HEK293 (cell line): ENCODE data around the gene MAGEC1.

Experiments
- GLIS2 ChIP-seq: fragments of 450-650 bp; formaldehyde crosslinking; IDR thresholded peaks from 2 replicates; pipeline ENCODE4 v1.5.1; 2016; ENCODE audit warnings: missing biosample characterization, missing genetic modification characterization
- HOXA7 ChIP-seq: sonication (generic); formaldehyde crosslinking; IDR thresholded peaks from 2 replicates; pipeline ENCODE4 v1.8.1; 2022; ENCODE audit warnings: missing genetic modification reagents, borderline replicate concordance
- MEIS1 ChIP-seq: sonication (generic); formaldehyde crosslinking; IDR thresholded peaks from 2 replicates; pipeline ENCODE4 v1.8.1; 2022; ENCODE audit warnings: missing genetic modification reagents, mild to moderate bottlenecking, borderline replicate concordance
- TCF7L2 ChIP-seq: IDR thresholded peaks from 2 replicates; pipeline ENCODE4 v1.6.1; 2011; ENCODE audit warnings: low read depth, mild to moderate bottlenecking, inconsistent platforms, low read length, moderate library complexity, borderline replicate concordance
- ZBTB17 ChIP-seq: fragments of 450-650 bp; formaldehyde crosslinking; IDR thresholded peaks from 2 replicates; pipeline ENCODE4 v1.5.1; 2016; ENCODE audit warnings: missing biosample characterization, missing genetic modification characterization
- ZNF274 ChIP-seq, 2 experiments: fragments of 200-500 bp in 1 of 2; fragments of 450-650 bp in 1 of 2; sonication (Bioruptor generic) in 1 of 2; formaldehyde crosslinking in 1 of 2; IDR thresholded peaks; 2 replicates each; pipeline versions ENCODE4 v1.5.1 to v1.6.1; 2014 to 2016; ENCODE audit warnings: borderline replicate concordance in 1 of 2, inconsistent platforms in 1 of 2, low read length in 1 of 2, missing biosample characterization in 1 of 2, missing genetic modification characterization in 1 of 2
- ZNF510 ChIP-seq: fragments of 450-650 bp; formaldehyde crosslinking; IDR thresholded peaks from 2 replicates; pipeline ENCODE4 v1.5.1; 2018; ENCODE audit warnings: mild to moderate bottlenecking, missing genetic modification characterization, missing biosample characterization; ENCODE audit not compliant: insufficient replicate concordance
- ZNF514 ChIP-seq: fragments of 450-650 bp; formaldehyde crosslinking; IDR thresholded peaks from 2 replicates; pipeline ENCODE4 v1.5.1; 2016; ENCODE audit warnings: missing biosample characterization, missing genetic modification characterization
- ZNF747 ChIP-seq: fragments of 450-650 bp; formaldehyde crosslinking; IDR thresholded peaks from 2 replicates; pipeline ENCODE4 v1.5.1; 2016; ENCODE audit warnings: missing biosample characterization, missing genetic modification characterization
- TF ChIP-seq, protein P1 (sequence below): fragments of 450-650 bp; formaldehyde crosslinking; IDR thresholded peaks from 2 replicates; pipeline ENCODE4 v1.5.1; 2016; ENCODE audit warnings: missing biosample characterization, missing genetic modification characterization, low read depth
- TF ChIP-seq, protein P2 (sequence below): fragments of 450-650 bp; formaldehyde crosslinking; IDR thresholded peaks from 2 replicates; pipeline ENCODE4 v1.5.1; 2016; ENCODE audit warnings: missing biosample characterization, missing genetic modification characterization
- TF ChIP-seq, protein P3 (sequence below): fragments of 450-650 bp; formaldehyde crosslinking; IDR thresholded peaks from 2 replicates; pipeline ENCODE4 v1.5.1; 2016; ENCODE audit warnings: missing biosample characterization, missing genetic modification characterization
- TF ChIP-seq, protein P4 (sequence below): fragments of 450-650 bp; formaldehyde crosslinking; IDR thresholded peaks from 2 replicates; pipeline ENCODE4; 2016; ENCODE audit warnings: missing biosample characterization, missing genetic modification characterization

DNA sequence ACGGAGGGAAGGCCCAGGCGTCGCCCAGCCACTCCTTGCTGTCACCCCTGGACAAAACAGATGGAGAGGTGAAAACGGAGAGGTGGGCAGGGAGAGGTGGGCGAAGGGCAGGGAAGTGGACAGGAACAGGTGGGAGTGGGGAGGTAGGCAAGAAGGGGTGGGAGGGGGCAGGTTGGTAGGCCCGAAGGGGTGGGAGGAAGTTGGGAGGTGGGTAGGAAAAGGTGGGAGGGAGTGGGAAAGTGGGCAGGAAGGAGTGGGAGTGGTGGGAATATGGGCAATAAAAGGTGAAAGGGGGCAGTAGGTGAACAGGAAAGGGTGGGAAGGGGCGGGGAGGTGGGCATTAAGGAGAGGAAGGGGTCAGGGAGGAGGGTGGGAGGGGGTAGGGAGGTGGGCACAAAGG is 9.0 kb upstream of the MAGEC1 start:
- TF ChIP-seq TCF7L2, result no peak
- TF ChIP-seq MEIS1, result no peak
- TF ChIP-seq, protein P1, sequence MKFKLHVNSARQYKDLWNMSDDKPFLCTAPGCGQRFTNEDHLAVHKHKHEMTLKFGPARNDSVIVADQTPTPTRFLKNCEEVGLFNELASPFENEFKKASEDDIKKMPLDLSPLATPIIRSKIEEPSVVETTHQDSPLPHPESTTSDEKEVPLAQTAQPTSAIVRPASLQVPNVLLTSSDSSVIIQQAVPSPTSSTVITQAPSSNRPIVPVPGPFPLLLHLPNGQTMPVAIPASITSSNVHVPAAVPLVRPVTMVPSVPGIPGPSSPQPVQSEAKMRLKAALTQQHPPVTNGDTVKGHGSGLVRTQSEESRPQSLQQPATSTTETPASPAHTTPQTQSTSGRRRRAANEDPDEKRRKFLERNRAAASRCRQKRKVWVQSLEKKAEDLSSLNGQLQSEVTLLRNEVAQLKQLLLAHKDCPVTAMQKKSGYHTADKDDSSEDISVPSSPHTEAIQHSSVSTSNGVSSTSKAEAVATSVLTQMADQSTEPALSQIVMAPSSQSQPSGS (tag by site-specific recombination), result no peak
- TF ChIP-seq, protein P2, sequence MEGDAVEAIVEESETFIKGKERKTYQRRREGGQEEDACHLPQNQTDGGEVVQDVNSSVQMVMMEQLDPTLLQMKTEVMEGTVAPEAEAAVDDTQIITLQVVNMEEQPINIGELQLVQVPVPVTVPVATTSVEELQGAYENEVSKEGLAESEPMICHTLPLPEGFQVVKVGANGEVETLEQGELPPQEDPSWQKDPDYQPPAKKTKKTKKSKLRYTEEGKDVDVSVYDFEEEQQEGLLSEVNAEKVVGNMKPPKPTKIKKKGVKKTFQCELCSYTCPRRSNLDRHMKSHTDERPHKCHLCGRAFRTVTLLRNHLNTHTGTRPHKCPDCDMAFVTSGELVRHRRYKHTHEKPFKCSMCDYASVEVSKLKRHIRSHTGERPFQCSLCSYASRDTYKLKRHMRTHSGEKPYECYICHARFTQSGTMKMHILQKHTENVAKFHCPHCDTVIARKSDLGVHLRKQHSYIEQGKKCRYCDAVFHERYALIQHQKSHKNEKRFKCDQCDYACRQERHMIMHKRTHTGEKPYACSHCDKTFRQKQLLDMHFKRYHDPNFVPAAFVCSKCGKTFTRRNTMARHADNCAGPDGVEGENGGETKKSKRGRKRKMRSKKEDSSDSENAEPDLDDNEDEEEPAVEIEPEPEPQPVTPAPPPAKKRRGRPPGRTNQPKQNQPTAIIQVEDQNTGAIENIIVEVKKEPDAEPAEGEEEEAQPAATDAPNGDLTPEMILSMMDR (tag by site-specific recombination), result no peak
- TF ChIP-seq, protein P3, sequence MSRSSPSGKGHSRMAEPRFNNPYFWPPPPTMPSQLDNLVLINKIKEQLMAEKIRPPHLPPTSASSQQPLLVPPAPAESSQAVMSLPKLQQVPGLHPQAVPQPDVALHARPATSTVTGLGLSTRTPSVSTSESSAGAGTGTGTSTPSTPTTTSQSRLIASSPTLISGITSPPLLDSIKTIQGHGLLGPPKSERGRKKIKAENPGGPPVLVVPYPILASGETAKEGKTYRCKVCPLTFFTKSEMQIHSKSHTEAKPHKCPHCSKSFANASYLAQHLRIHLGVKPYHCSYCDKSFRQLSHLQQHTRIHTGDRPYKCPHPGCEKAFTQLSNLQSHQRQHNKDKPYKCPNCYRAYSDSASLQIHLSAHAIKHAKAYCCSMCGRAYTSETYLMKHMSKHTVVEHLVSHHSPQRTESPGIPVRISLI, result no peak
- TF ChIP-seq, protein P4, sequence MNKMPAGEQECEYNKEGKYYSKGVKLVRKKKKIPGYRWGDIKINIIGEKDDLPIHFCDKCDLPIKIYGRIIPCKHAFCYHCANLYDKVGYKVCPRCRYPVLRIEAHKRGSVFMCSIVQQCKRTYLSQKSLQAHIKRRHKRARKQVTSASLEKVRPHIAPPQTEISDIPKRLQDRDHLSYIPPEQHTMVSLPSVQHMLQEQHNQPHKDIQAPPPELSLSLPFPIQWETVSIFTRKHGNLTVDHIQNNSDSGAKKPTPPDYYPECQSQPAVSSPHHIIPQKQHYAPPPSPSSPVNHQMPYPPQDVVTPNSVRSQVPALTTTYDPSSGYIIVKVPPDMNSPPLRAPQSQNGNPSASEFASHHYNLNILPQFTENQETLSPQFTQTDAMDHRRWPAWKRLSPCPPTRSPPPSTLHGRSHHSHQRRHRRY (tag by site-specific recombination), result no peak
- no peak for TF ChIP-seq ZNF747 (tag by site-specific recombination)
- TF ChIP-seq GLIS2 (tag by site-specific recombination), result no peak
- no peak for TF ChIP-seq ZBTB17
- no peak for TF ChIP-seq HOXA7 (CRISPR knock-in tag)
- TF ChIP-seq ZNF510 (tag by site-specific recombination), result no peak
- TF ChIP-seq ZNF274 (IDR thresholded peaks at IDR 0.05; ENCODE audit: low read length), result no peak
- TF ChIP-seq ZNF274 (tag by site-specific recombination; IDR thresholded peaks at IDR 0.05; ENCODE audit: borderline replicate concordance), result no peak
- no peak for TF ChIP-seq ZNF514 (tag by site-specific recombination)
